Kidney capillary endothelial cell (primary cell): ENCODE results near the gene ZNF598.
A peak's percentile ranks its signal among the peaks of the same experiment; 100 is the strongest.

ENCODE experiments used
- DNase-seq: peaks from one replicate; pipeline ENCODE4 v3.0.0-alpha.2; 2018; ENCODE audit warnings: low spot score

The ZNF598 gene

GRCh38 chr16:2006317-2006716, 3.3 kb downstream of the ZNF598 start:
- no peak for DNase-seq

- DNase-seq, result no peak
Measured at GRCh38 chr16:2005646-2006045, 4.0 kb downstream of the ZNF598 start.

- no peak for DNase-seq
Measured at GRCh38 chr16:2004795-2005517, 4.7 kb downstream of the ZNF598 start.

GRCh38 chr16:2003827-2004641, 5.6 kb downstream of the ZNF598 start:
- DNase-seq, result peak; percentile 88

GRCh38 chr16:2003231-2003826, 6.3 kb downstream of the ZNF598 start:
- DNase-seq, result no peak

GRCh38 chr16:2002406-2003230, 7.0 kb downstream of the ZNF598 start:
- no peak for DNase-seq

GRCh38 chr16:2001456-2002355, 7.9 kb downstream of the ZNF598 start:
- DNase-seq, result no peak

GRCh38 chr16:2001035-2001434, 8.6 kb downstream of the ZNF598 start:
- DNase-seq, result no peak

GRCh38 chr16:1999866-2000514, 9.6 kb downstream of the ZNF598 start:
- no peak for DNase-seq

GRCh38 chr16:1998852-1999801, 10.5 kb downstream of the ZNF598 start:
- no peak for DNase-seq

- DNase-seq, result no peak
Measured at GRCh38 chr16:1998360-1998835, 11.2 kb downstream of the ZNF598 start.

- DNase-seq, result no peak
Measured at GRCh38 chr16:1997494-1998359, 11.9 kb downstream of the ZNF598 start.

- no peak for DNase-seq
Measured at GRCh38 chr16:1993731-1994131, 15.9 kb downstream of the ZNF598 start.

- DNase-seq, result no peak
Measured at GRCh38 chr16:1992704-1993317, 16.8 kb downstream of the ZNF598 start.

- peak; percentile 87 for DNase-seq
Measured at GRCh38 chr16:1991948-1992703, 17.5 kb downstream of the ZNF598 start.

GRCh38 chr16:1991588-1991947, 18.1 kb downstream of the ZNF598 start:
- no peak for DNase-seq

GRCh38 chr16:1991135-1991551, 18.5 kb downstream of the ZNF598 start:
- no peak for DNase-seq
